HepG2 (cell line): ENCODE measurements around the gene VAMP5. TPM values are rescaled to one million over a fixed set of nuclear protein-coding genes. Genes with fewer than 3 reads are reported as not detected.
A peak's percentile ranks its signal among the peaks of the same experiment; 100 is the strongest.
"Not testable (repeated sequence)": the region's sequence is repeated elsewhere in the genome, so short reads cannot be mapped to it uniquely, and the experiment has no call there.

ENCODE experiments used
- ATAC-seq: fragments of 200-7000 bp; cut with Tn5 transposase; 3 replicates; pipeline ENCODE4 v1.9.1; 2020; ENCODE audit warnings: mild to moderate bottlenecking, moderate library complexity
- BruUV-seq: library from RNA; stranded (reverse); fragments of 400-500 nt; replicated peaks from 2 replicates; lab custom pipeline; 2021; lab: Mats Ljungman, UMichigan
- CTCF ChIA-PET: fragments of 300-600 bp; formaldehyde crosslinking; extraction: SDS; loops from one replicate; lab custom pipeline; 2021; ENCODE audit warnings: low total read pairs, inconsistent platforms, low intra/inter-chr PET ratio; lab: Yijun Ruan, JAX
- POLR2A ChIA-PET: fragments of 350-600 bp; sonication (Branson Sonifier 250); formaldehyde crosslinking; loops from one replicate; lab custom pipeline; 2020; ENCODE audit warnings: antibody characterized with exemption, inconsistent platforms; lab: Yijun Ruan, JAX
- DNase-seq: peaks from one replicate; pipeline ENCODE4 v3.0.0-alpha.2; 2015; ENCODE audit warnings: low spot score
- FAIRE-seq: peaks from 3 replicates; lab custom pipeline; 2011; peaks lifted over from hg19 to GRCh38; lab: Jason Lieb, UNC
- H2AFZ ChIP-seq: one replicate; pipeline ENCODE4 v1.6.1; 2011; ENCODE audit warnings: low read length, inconsistent platforms
- H3K27ac ChIP-seq: fragments of 300-600 bp; 3 replicates; pipeline ENCODE4 v1.8.0; 2011; ENCODE audit warnings: mixed run types, mild to moderate bottlenecking, mixed read lengths, low read length, inconsistent platforms; ENCODE audit not compliant: insufficient read depth; ENCODE audit errors: extremely low read length
- H3K27me3 ChIP-seq, 2 experiments: fragments of 200-600 bp in 1 of 2; 2 replicates in 1 of 2; 3 replicates in 1 of 2; pipeline versions ENCODE4 v1.6.0 to v1.8.0; 2011; ENCODE audit warnings: low read length in 2 of 2, mild to moderate bottlenecking in 2 of 2, moderate library complexity in 2 of 2, inconsistent platforms in 1 of 2; ENCODE audit not compliant: insufficient read depth in 2 of 2, control insufficient read depth in 1 of 2
- H3K36me3 ChIP-seq, 2 experiments: fragments of 200-600 bp in 1 of 2; replicated peaks in 1 of 2; 2 replicates in 1 of 2; 3 replicates in 1 of 2; pipeline versions ENCODE4 v1.5.1 to v1.8.0; 2011; ENCODE audit warnings: low read length in 2 of 2, inconsistent platforms in 1 of 2; ENCODE audit not compliant: insufficient read depth in 2 of 2, control insufficient read depth in 1 of 2
- H3K4me1 ChIP-seq: 2 replicates; pipeline ENCODE4 v1.5.1; 2012; ENCODE audit warnings: low read length, inconsistent platforms; ENCODE audit not compliant: insufficient read depth
- H3K4me2 ChIP-seq: 2 replicates; pipeline ENCODE4 v1.6.0; 2011; ENCODE audit warnings: low read depth, low read length, inconsistent platforms
- H3K4me3 ChIP-seq, 3 experiments: fragments of 200-600 bp in 1 of 3; sonication (generic), shearing (Covaris generic) in 1 of 3; replicated peaks in 1 of 3; 2 replicates each; pipeline ENCODE4 v1.5.1; 2011 to 2016; ENCODE audit warnings: low read length in 3 of 3, inconsistent platforms in 2 of 3, low read depth in 2 of 3, mild to moderate bottlenecking in 2 of 3, control low read depth in 1 of 3, mixed read lengths in 1 of 3; ENCODE audit not compliant: insufficient read depth in 1 of 3
- H3K79me2 ChIP-seq: one replicate; pipeline ENCODE4 v1.6.1; 2011; ENCODE audit warnings: low read length, inconsistent platforms; ENCODE audit not compliant: insufficient read depth
- H3K9ac ChIP-seq: 2 replicates; pipeline ENCODE4 v1.6.0; 2011; ENCODE audit warnings: mild to moderate bottlenecking, low read depth, low read length, inconsistent platforms; ENCODE audit not compliant: insufficient read depth
- H3K9me3 ChIP-seq: 2 replicates; pipeline ENCODE4 v1.5.1; 2012; ENCODE audit warnings: mild to moderate bottlenecking, low read length
- H4K20me1 ChIP-seq: 2 replicates; pipeline ENCODE4 v1.6.0; 2011; ENCODE audit warnings: inconsistent platforms, mild to moderate bottlenecking, low read length, moderate library complexity; ENCODE audit not compliant: insufficient read depth
- ETV6 ChIP-seq: sonication (generic); formaldehyde crosslinking; conservative IDR thresholded peaks from 2 replicates; pipeline ENCODE4 v1.4.0; 2020; ENCODE audit warnings: missing genetic modification reagents
- KMT2A ChIP-seq: sonication (generic); formaldehyde crosslinking; IDR thresholded peaks from 2 replicates; pipeline ENCODE4 v1.4.0; 2020; ENCODE audit warnings: missing genetic modification reagents
- NRL ChIP-seq: sonication (generic); formaldehyde crosslinking; IDR thresholded peaks from 2 replicates; pipeline ENCODE4 v1.5.0; 2020; ENCODE audit warnings: missing genetic modification reagents, mild to moderate bottlenecking, moderate library complexity, borderline replicate concordance
- POGZ ChIP-seq: sonication (generic); formaldehyde crosslinking; IDR thresholded peaks from 2 replicates; pipeline ENCODE4 v1.4.0; 2020; ENCODE audit warnings: mild to moderate bottlenecking, missing genetic modification reagents
- SALL2 ChIP-seq: sonication (generic); formaldehyde crosslinking; IDR thresholded peaks from 2 replicates; pipeline ENCODE4 v1.8.1; 2023; ENCODE audit warnings: mild to moderate bottlenecking, missing genetic modification reagents, inconsistent platforms
- SRY ChIP-seq: sonication (generic); formaldehyde crosslinking; IDR thresholded peaks from 2 replicates; pipeline ENCODE4 v1.8.0; 2022; ENCODE audit warnings: mild to moderate bottlenecking, missing genetic modification reagents
- ZNF350 ChIP-seq: sonication (generic); formaldehyde crosslinking; IDR thresholded peaks from 2 replicates; pipeline ENCODE4 v1.4.0; 2020; ENCODE audit warnings: mild to moderate bottlenecking, low read depth, missing genetic modification reagents, borderline replicate concordance
- ZNF430 ChIP-seq: sonication (generic); formaldehyde crosslinking; IDR thresholded peaks from 2 replicates; pipeline ENCODE4 v1.9.0; 2021; ENCODE audit warnings: mild to moderate bottlenecking, missing genetic modification reagents
- ZNF772 ChIP-seq: sonication (generic); formaldehyde crosslinking; IDR thresholded peaks from 2 replicates; pipeline ENCODE4 v1.5.0; 2020; ENCODE audit warnings: mild to moderate bottlenecking, missing genetic modification reagents
- ZNF784 ChIP-seq: sonication (generic); formaldehyde crosslinking; IDR thresholded peaks from 2 replicates; pipeline ENCODE4 v1.5.1; 2020; ENCODE audit warnings: missing genetic modification reagents, mild to moderate bottlenecking, borderline replicate concordance
- WGBS: methylation state at CpG from one replicate; pipeline ENCODE4 v1.1.6; 2017; ENCODE audit warnings: low lambda C conversion rate; 5-methylcytosine and 5-hydroxymethylcytosine counted together
- in situ Hi-C: cut with HindIII; loops from 2 replicates; pipeline ENCODE4 v1.10.0; 2017; ENCODE audit warnings: low pct_unique_long_range_greater_than_20kb; ENCODE audit not compliant: extremely low pct_ligation_motif_present
- intact Hi-C: fragments of 100-400 bp; cut with micrococcal nuclease; formaldehyde crosslinking; loops from one replicate; pipeline ENCODE4 v1.10.0; 2022; ENCODE audit not compliant: unreplicated experiment
- polyA plus RNA-seq, 8 experiments: library from polyadenylated mRNA; depleted of rRNA in 3 of 8; stranded (reverse) in 7 of 8; unstranded in 1 of 8; fragments of >200 nt; fragmentation: Illumina TruSeq in 4 of 8; extraction: Trizol in 4 of 8; gene quantifications; 2 replicates each; pipeline versions ENCODE4 v1.2.1 to v1.2.3, GENCODE V29; 2011 to 2016; ENCODE audit warnings: low read depth in 4 of 8, missing spikeins in 1 of 8, mixed read lengths in 1 of 8; ENCODE audit not compliant: insufficient read depth in 1 of 8
- total RNA-seq, 5 experiments: library from RNA; depleted of rRNA; stranded (reverse); fragments of >200 nt; fragmentation: Illumina TruSeq; extraction: Trizol; gene quantifications; 2 replicates each; pipeline ENCODE4 v1.2.3, GENCODE V29; 2016; ENCODE audit warnings: low read depth in 1 of 5
- TF ChIP-seq, protein P1 (sequence below): sonication (generic); formaldehyde crosslinking; IDR thresholded peaks from 2 replicates; pipeline ENCODE4 v1.8.0; 2022; ENCODE audit warnings: missing genetic modification reagents, mild to moderate bottlenecking, moderate library complexity, borderline replicate concordance
- TF ChIP-seq, protein P2 (sequence below): sonication (generic); formaldehyde crosslinking; IDR thresholded peaks from 2 replicates; pipeline ENCODE4 v1.5.1; 2020; ENCODE audit warnings: mild to moderate bottlenecking, missing genetic modification reagents
- TF ChIP-seq, protein P3 (sequence below): sonication (generic); formaldehyde crosslinking; IDR thresholded peaks from 2 replicates; pipeline ENCODE4 v1.8.0; 2022; ENCODE audit warnings: missing genetic modification reagents, mild to moderate bottlenecking, inconsistent platforms, borderline replicate concordance

VAMP5 gene
- total and polyA plus RNA-seq, 2 of the 13 experiments (the other 11 are each of a cell fraction or from before 2014, with no cell fraction given): 7.2 to 56.7 TPM

GRCh38 chr2:85558160-85558559 is 26.1 kb upstream of the VAMP5 start (continued):
- no peak for TF ChIP-seq SALL2 (CRISPR knock-in tag)
- TF ChIP-seq, protein P1, sequence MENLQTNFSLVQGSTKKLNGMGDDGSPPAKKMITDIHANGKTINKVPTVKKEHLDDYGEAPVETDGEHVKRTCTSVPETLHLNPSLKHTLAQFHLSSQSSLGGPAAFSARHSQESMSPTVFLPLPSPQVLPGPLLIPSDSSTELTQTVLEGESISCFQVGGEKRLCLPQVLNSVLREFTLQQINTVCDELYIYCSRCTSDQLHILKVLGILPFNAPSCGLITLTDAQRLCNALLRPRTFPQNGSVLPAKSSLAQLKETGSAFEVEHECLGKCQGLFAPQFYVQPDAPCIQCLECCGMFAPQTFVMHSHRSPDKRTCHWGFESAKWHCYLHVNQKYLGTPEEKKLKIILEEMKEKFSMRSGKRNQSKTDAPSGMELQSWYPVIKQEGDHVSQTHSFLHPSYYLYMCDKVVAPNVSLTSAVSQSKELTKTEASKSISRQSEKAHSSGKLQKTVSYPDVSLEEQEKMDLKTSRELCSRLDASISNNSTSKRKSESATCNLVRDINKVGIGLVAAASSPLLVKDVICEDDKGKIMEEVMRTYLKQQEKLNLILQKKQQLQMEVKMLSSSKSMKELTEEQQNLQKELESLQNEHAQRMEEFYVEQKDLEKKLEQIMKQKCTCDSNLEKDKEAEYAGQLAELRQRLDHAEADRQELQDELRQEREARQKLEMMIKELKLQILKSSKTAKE (CRISPR knock-in tag): peak; percentile 42; the same call in 1 of the 2 replicates
- TF ChIP-seq KMT2A: no peak
- TF ChIP-seq, protein P2, sequence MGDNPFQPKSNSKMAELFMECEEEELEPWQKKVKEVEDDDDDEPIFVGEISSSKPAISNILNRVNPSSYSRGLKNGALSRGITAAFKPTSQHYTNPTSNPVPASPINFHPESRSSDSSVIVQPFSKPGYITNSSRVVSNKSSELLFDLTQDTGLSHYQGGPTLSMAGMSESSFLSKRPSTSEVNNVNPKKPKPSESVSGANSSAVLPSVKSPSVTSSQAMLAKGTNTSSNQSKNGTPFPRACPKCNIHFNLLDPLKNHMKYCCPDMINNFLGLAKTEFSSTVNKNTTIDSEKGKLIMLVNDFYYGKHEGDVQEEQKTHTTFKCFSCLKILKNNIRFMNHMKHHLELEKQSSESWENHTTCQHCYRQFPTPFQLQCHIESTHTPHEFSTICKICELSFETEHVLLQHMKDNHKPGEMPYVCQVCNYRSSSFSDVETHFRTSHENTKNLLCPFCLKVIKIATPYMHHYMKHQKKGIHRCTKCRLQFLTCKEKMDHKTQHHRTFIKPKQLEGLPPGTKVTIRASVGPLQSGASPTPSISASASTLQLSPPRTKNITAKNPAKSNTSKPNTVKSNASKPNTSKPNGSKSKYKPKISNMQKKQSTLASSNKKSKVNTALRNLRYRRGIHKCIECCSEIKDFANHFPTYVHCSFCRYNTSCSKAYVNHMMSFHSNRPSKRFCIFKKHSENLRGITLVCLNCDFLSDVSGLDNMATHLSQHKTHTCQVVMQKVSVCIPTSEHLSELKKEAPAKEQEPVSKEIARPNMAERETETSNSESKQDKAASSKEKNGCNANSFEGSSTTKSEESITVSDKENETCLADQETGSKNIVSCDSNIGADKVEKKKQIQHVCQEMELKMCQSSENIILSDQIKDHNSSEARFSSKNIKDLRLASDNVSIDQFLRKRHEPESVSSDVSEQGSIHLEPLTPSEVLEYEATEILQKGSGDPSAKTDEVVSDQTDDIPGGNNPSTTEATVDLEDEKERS: no peak

- DNase-seq, BruUV-seq, H2AFZ ChIP-seq, in situ Hi-C loops, H4K20me1 ChIP-seq, CTCF ChIA-PET, H3K9me3 ChIP-seq, FAIRE-seq, H3K27me3 ChIP-seq: not testable (repeated sequence)
- peak overlapping the region; percentile 84 to 98 (median 91) for H3K4me3 ChIP-seq
- H3K36me3 ChIP-seq: peaks cover 7 to 35% of the 10 kb centered on the region in 2 experiments
- peak overlapping the region; percentile 96 for H3K4me2 ChIP-seq
- intact Hi-C loops: loop anchor here (2.0 kb wide), 1 partner anchor 16 kb away; the partner anchor contains the start of gene VAMP8
- WGBS: 2% methylated on average over 12 of the region's 12 CpGs
- peaks cover 55% of the 10 kb centered on the region for H3K4me1 ChIP-seq
- POLR2A ChIA-PET: interaction anchor here (0.8 to 20.8 kb wide), 17 partner anchors 10 to 253 kb away, joined by 3 to 645 read pairs (median 18); partner anchors contain the start of genes C2orf68, ELMOD3, MAT2A and RETSAT
- H3K9ac ChIP-seq: peak overlapping the region; percentile 92
- peak overlapping the region; percentile 91 for H3K27ac ChIP-seq
- peaks cover 41% of the 10 kb centered on the region for H3K79me2 ChIP-seq
- ATAC-seq: peak; percentile 1; the same call in 1 of the 3 replicates
- TF ChIP-seq, protein P3, sequence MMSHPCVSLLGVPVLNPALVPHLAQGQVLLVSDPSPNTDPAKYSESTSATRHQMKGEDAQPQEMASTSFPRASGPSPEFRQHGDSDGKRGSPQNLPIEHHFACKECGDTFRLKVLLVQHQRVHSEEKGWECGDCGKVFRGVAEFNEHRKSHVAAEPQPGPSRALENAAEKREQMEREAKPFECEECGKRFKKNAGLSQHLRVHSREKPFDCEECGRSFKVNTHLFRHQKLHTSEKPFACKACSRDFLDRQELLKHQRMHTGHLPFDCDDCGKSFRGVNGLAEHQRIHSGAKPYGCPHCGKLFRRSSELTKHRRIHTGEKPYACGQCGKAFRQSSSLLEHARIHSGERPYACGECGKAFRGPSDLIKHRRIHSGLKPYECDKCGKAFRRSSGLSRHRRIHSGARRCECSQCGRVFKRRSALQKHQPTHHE (CRISPR knock-in tag): 0 out of 2 replicates have a peak, but pooled peaks have one; percentile 2
- TF ChIP-seq ZNF430 (CRISPR knock-in tag) (peak; percentile 50; the same call in 1 of the 2 replicates), SRY (0 out of 2 replicates have a peak, but pooled peaks have one; percentile 52), NRL (CRISPR knock-in tag) (0 out of 2 replicates have a peak, but pooled peaks have one; percentile 32), ZNF772 (0 out of 2 replicates have a peak, but pooled peaks have one; percentile 23), POGZ (CRISPR knock-in tag) (peak; percentile 48; the same call in 1 of the 2 replicates), ZNF784 (CRISPR knock-in tag) (0 out of 2 replicates have a peak, but pooled peaks have one; percentile 8), ETV6 (0 out of 2 replicates have a peak, but pooled peaks have one; percentile 13), ZNF350 (CRISPR knock-in tag) (0 out of 2 replicates have a peak, but pooled peaks have one; percentile 25)
Observed at GRCh38 chr2:85560403-85560726, 23.9 kb upstream of the VAMP5 start.
